SK-N-SH (cell line): ENCODE measurements around the gene OBP2A. TPM values are rescaled to one million over a fixed set of nuclear protein-coding genes. Genes with fewer than 3 reads are reported as not detected.
A peak's percentile ranks its signal among the peaks of the same experiment; 100 is the strongest.

ENCODE experiments used
- CTCF ChIA-PET: fragments of 300-600, 350-600 bp; formaldehyde crosslinking; extraction: SDS; loops from one replicate; lab custom pipeline; 2021; lab: Yijun Ruan, JAX
- POLR2A ChIA-PET: fragments of 350-600 bp; sonication (Branson Sonifier 250); formaldehyde crosslinking; extraction: SDS; loops from one replicate; lab custom pipeline; 2020; ENCODE audit warnings: antibody characterized with exemption, inconsistent platforms; lab: Yijun Ruan, JAX
- DNase-seq: peaks from one replicate; pipeline ENCODE4 v3.0.0; 2012
- H2AFZ ChIP-seq: fragments of 200-600 bp; sonication (generic); 2 replicates; pipeline ENCODE4 v1.8.1; 2016; ENCODE audit warnings: antibody characterized with exemption, mild to moderate bottlenecking, low read depth
- H3F3A ChIP-seq: fragments of 200-600 bp; sonication (generic); replicated peaks from 2 replicates; pipeline ENCODE3; 2016; ENCODE audit warnings: antibody characterized with exemption, mild to moderate bottlenecking; ENCODE audit not compliant: insufficient read depth
- H3K27ac ChIP-seq, 2 experiments: fragments of 200-500 bp in 1 of 2; fragments of 200-600 bp in 1 of 2; sonication (Bioruptor generic) in 1 of 2; sonication (generic), shearing (Covaris generic) in 1 of 2; 2 replicates each; pipeline versions ENCODE4 v1.5.1 to v1.6.1; 2014 to 2016; ENCODE audit warnings: low read depth in 2 of 2, inconsistent platforms in 1 of 2, low read length in 1 of 2, mild to moderate bottlenecking in 1 of 2, mixed read lengths in 1 of 2
- H3K27me3 ChIP-seq: fragments of 200-600 bp; sonication (generic), shearing (Covaris generic); 2 replicates; pipeline ENCODE4 v1.6.1; 2016; ENCODE audit warnings: mixed run types; ENCODE audit not compliant: insufficient read depth
- H3K36me3 ChIP-seq, 2 experiments: fragments of 200-500 bp in 1 of 2; fragments of 200-600 bp in 1 of 2; sonication (Bioruptor generic) in 1 of 2; sonication (generic) in 1 of 2; replicated peaks in 1 of 2; 2 replicates each; pipeline versions ENCODE3 to v1.5.1; 2014 to 2016; ENCODE audit warnings: low read length in 1 of 2, mild to moderate bottlenecking in 1 of 2; ENCODE audit not compliant: insufficient read depth in 2 of 2, control insufficient read depth in 1 of 2
- H3K4me1 ChIP-seq, 2 experiments: fragments of 200-500 bp in 1 of 2; fragments of 200-600 bp in 1 of 2; sonication (Bioruptor generic) in 1 of 2; sonication (generic), shearing (Covaris generic) in 1 of 2; 2 replicates each; pipeline versions ENCODE4 v1.5.1 to v1.6.1; 2014 to 2016; ENCODE audit warnings: low read depth in 1 of 2, low read length in 1 of 2, mixed run types in 1 of 2; ENCODE audit not compliant: insufficient read depth in 2 of 2, control insufficient read depth in 1 of 2
- H3K4me2 ChIP-seq: fragments of 200-600 bp; sonication (generic), shearing (Covaris generic); 2 replicates; pipeline ENCODE4 v1.6.1; 2017; ENCODE audit warnings: mixed run types
- H3K4me3 ChIP-seq, 2 experiments: fragments of 200-500 bp in 1 of 2; fragments of 200-600 bp in 1 of 2; sonication (Bioruptor generic) in 1 of 2; sonication (generic), shearing (Covaris generic) in 1 of 2; 2 replicates each; pipeline versions ENCODE4 v1.5.1 to v1.8.1; 2014 to 2016; ENCODE audit warnings: low read depth in 2 of 2, inconsistent platforms in 1 of 2, low read length in 1 of 2, mild to moderate bottlenecking in 1 of 2, mixed read lengths in 1 of 2, moderate library complexity in 1 of 2
- H3K79me2 ChIP-seq: fragments of 200-600 bp; sonication (generic); 2 replicates; pipeline ENCODE4 v1.8.1; 2017; ENCODE audit warnings: mild to moderate bottlenecking; ENCODE audit not compliant: insufficient read depth
- H3K9ac ChIP-seq: fragments of 200-600 bp; sonication (generic); 2 replicates; pipeline ENCODE4 v1.6.1; 2017; ENCODE audit warnings: mixed run types
- H3K9me2 ChIP-seq: fragments of 200-600 bp; sonication (generic); 2 replicates; pipeline ENCODE4 v1.6.1; 2017; ENCODE audit warnings: mixed run types
- H3K9me3 ChIP-seq: fragments of 200-600 bp; sonication (generic); 2 replicates; pipeline ENCODE4 v1.6.1; 2017; ENCODE audit warnings: mixed run types, mild to moderate bottlenecking, moderate library complexity
- H4K20me1 ChIP-seq: fragments of 200-600 bp; sonication (generic); 2 replicates; pipeline ENCODE4 v1.6.1; 2017; ENCODE audit warnings: mild to moderate bottlenecking, mixed run types; ENCODE audit not compliant: insufficient read depth
- EP300 ChIP-seq, 2 experiments: IDR thresholded peaks; 2 replicates each; pipeline versions ENCODE4 v1.4.0 to v1.6.1; 2012; ENCODE audit warnings: borderline replicate concordance in 1 of 2, low read depth in 1 of 2, low read length in 1 of 2
- FOXJ3 ChIP-seq: sonication (generic); formaldehyde crosslinking; IDR thresholded peaks from 2 replicates; pipeline ENCODE4 v1.5.1; 2020; ENCODE audit warnings: mild to moderate bottlenecking, missing genetic modification reagents
- FOXM1 ChIP-seq: IDR thresholded peaks from 2 replicates; pipeline ENCODE4 v1.4.0; 2012; ENCODE audit warnings: low read depth, mild to moderate bottlenecking
- GABPA ChIP-seq: IDR thresholded peaks from 2 replicates; pipeline ENCODE4 v1.4.0; 2012; ENCODE audit warnings: low read depth, mild to moderate bottlenecking
- GATA2 ChIP-seq: sonication (generic); formaldehyde crosslinking; IDR thresholded peaks from 2 replicates; pipeline ENCODE4 v1.5.0; 2020; ENCODE audit warnings: mild to moderate bottlenecking, missing genetic modification reagents
- MXI1 ChIP-seq: IDR thresholded peaks from 2 replicates; pipeline ENCODE4 v1.6.1; 2012; ENCODE audit warnings: mild to moderate bottlenecking, low read depth, low read length, improper control_type of control experiment
- RCOR1 ChIP-seq: fragments of 150-350 bp; IDR thresholded peaks from 2 replicates; pipeline ENCODE4 v1.6.1; 2017; ENCODE audit warnings: antibody characterized with exemption, low read length
- REST ChIP-seq: IDR thresholded peaks from 2 replicates; pipeline ENCODE4 v1.6.1; 2012; ENCODE audit warnings: mild to moderate bottlenecking, low read depth, low read length, moderate library complexity
- RFX5 ChIP-seq: IDR thresholded peaks from 2 replicates; pipeline ENCODE4 v1.6.1; 2012; ENCODE audit warnings: mild to moderate bottlenecking, improper control_type of control experiment, low read length
- RXRA ChIP-seq: IDR thresholded peaks from 2 replicates; pipeline ENCODE4 v1.4.0; 2012; ENCODE audit warnings: low read depth, mild to moderate bottlenecking, borderline replicate concordance
- SIN3A ChIP-seq: IDR thresholded peaks from 2 replicates; pipeline ENCODE4 v1.6.1; 2012; ENCODE audit warnings: low read depth, mild to moderate bottlenecking, low read length, moderate library complexity, borderline replicate concordance
- SMC3 ChIP-seq: IDR thresholded peaks from 2 replicates; pipeline ENCODE4 v1.6.1; 2012; ENCODE audit warnings: low read depth, low read length, improper control_type of control experiment
- TCF12 ChIP-seq: IDR thresholded peaks from 2 replicates; pipeline ENCODE4 v1.4.0; 2012
- YY1 ChIP-seq: IDR thresholded peaks from 2 replicates; pipeline ENCODE4 v1.4.0; 2012; ENCODE audit warnings: low read depth, mild to moderate bottlenecking
- ZBTB33 ChIP-seq: IDR thresholded peaks from 2 replicates; pipeline ENCODE4 v1.4.0; 2012; ENCODE audit warnings: low read depth, borderline replicate concordance
- WGBS: methylation state at CpG from one replicate; pipeline ENCODE4 v1.1.6; 2017; ENCODE audit warnings: low lambda C conversion rate; 5-methylcytosine and 5-hydroxymethylcytosine counted together
- polyA plus RNA-seq, 3 experiments: library from polyadenylated mRNA; depleted of rRNA; stranded (reverse); fragments of >200 nt; gene quantifications; 2 replicates each; pipeline ENCODE4 v1.2.3, GENCODE V29; 2012

OBP2A gene
- polyA plus RNA-seq, 1 of the 3 experiments (the other 2 are of a cell fraction), result not detected

- H3K36me3 ChIP-seq, result no peaks in the 10 kb centered on the region
- peak; percentile 53 for DNase-seq
- ChIA-PET POLR2A (no interaction called here), CTCF (interaction anchor here (1.6 kb wide), 1 partner anchor 18 kb away, joined by 5 read pairs; no protein-coding TSS in a partner anchor)
- no peaks in the 10 kb centered on the region for H3K27me3 ChIP-seq
- H3K79me2 ChIP-seq, result no peaks in the 10 kb centered on the region
- H2AFZ ChIP-seq, result no peak overlapping the region
- H4K20me1 ChIP-seq, result no peaks in the 10 kb centered on the region
- no peaks in the 10 kb centered on the region; a peak in 1 of 4 replicates for H3K4me1 ChIP-seq
- H3F3A ChIP-seq, result no peaks in the 10 kb centered on the region
- H3K9me3 ChIP-seq, result no peaks in the 10 kb centered on the region
- TF ChIP-seq RCOR1 (no peak), REST (no peak), TCF12 (no peak), RFX5 (no peak), YY1 (no peak), GABPA (no peak), EP300 (IDR thresholded peaks at IDR 0.05; ENCODE audit: borderline replicate concordance in 1 of 2, low read depth in 1 of 2, low read length in 1 of 2) (no peak), MXI1 (no peak), ZBTB33 (no peak), FOXJ3 (CRISPR knock-in tag) (no peak), GATA2 (CRISPR knock-in tag) (no peak), RXRA (no peak), SMC3 (no peak), FOXM1 (no peak), SIN3A (no peak)
- H3K27ac ChIP-seq, result no peak overlapping the region
- H3K9me2 ChIP-seq, result no peaks in the 10 kb centered on the region
- no peak overlapping the region for H3K4me3 ChIP-seq
- WGBS, result 57% methylated on average over 11 of the region's 17 CpGs
- no peak overlapping the region for H3K9ac ChIP-seq
- no peak overlapping the region for H3K4me2 ChIP-seq
These were observed 23.0 kb upstream of the OBP2A start for GRCh38 chr9:135522931-135523330.
